HepG2 (cell line): ENCODE measurements around the gene CYBRD1.

Source experiments
- FOSL2 ChIP-seq: sonication (generic); formaldehyde crosslinking; IDR thresholded peaks from 2 replicates; pipeline ENCODE4 v1.4.0; 2020; ENCODE audit warnings: missing genetic modification reagents
- RFX1 ChIP-seq: fragments of 450-650 bp; IDR thresholded peaks from 2 replicates; pipeline ENCODE4 v1.6.1; 2017
- TF ChIP-seq, protein P1 (sequence below): sonication (generic); formaldehyde crosslinking; IDR thresholded peaks from 2 replicates; pipeline ENCODE4 v1.4.0; 2020; ENCODE audit warnings: missing genetic modification reagents
- TF ChIP-seq, protein P2 (sequence below): sonication (generic); formaldehyde crosslinking; IDR thresholded peaks from 2 replicates; pipeline ENCODE4 v1.4.0; 2020; ENCODE audit warnings: low read depth, mild to moderate bottlenecking, missing genetic modification reagents

DNA sequence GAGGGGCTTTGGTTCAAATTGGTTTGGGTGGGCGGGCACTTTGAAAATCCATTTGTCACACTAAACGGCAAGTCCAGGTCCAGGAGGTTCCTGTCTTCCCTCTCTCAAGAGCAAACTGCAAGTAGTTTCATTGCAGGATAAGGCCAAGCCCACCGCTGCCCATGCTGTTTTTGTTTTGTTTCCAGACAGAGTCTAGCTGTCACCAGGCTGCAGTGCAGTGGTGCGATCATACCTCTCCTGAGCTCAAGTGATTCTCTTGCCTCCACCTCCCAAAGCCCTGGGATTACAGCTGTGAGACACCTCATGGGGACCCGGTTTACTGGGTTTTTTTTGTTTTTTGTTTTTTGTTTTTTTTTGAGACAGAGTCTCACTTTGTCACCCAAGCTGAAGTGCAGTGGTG is 1.8 kb upstream of the CYBRD1 start:
- TF ChIP-seq RFX1: no peak
- TF ChIP-seq, protein P1, sequence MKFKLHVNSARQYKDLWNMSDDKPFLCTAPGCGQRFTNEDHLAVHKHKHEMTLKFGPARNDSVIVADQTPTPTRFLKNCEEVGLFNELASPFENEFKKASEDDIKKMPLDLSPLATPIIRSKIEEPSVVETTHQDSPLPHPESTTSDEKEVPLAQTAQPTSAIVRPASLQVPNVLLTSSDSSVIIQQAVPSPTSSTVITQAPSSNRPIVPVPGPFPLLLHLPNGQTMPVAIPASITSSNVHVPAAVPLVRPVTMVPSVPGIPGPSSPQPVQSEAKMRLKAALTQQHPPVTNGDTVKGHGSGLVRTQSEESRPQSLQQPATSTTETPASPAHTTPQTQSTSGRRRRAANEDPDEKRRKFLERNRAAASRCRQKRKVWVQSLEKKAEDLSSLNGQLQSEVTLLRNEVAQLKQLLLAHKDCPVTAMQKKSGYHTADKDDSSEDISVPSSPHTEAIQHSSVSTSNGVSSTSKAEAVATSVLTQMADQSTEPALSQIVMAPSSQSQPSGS (CRISPR knock-in tag): no peak
- TF ChIP-seq FOSL2: no peak
- TF ChIP-seq, protein P2, sequence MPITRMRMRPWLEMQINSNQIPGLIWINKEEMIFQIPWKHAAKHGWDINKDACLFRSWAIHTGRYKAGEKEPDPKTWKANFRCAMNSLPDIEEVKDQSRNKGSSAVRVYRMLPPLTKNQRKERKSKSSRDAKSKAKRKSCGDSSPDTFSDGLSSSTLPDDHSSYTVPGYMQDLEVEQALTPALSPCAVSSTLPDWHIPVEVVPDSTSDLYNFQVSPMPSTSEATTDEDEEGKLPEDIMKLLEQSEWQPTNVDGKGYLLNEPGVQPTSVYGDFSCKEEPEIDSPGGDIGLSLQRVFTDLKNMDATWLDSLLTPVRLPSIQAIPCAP (CRISPR knock-in tag): no peak
